H9 (cell line): ENCODE results near the gene GPC6. TPM values are rescaled to one million over a fixed set of nuclear protein-coding genes. Genes with fewer than 3 reads are reported as not detected.

Experiments used
- DNase-seq: peaks from one replicate; pipeline ENCODE4 v3.0.0-alpha.2; 2017
- H2AFZ ChIP-seq: one replicate; pipeline ENCODE4 v1.6.1; 2013; ENCODE audit warnings: mild to moderate bottlenecking, low read length, control low read depth, moderate library complexity
- H2AK5ac ChIP-seq: 2 replicates; pipeline ENCODE4 v1.6.1; 2013; ENCODE audit warnings: low read length, control low read depth, mixed read lengths; ENCODE audit not compliant: insufficient read length
- H2BK120ac ChIP-seq: one replicate; pipeline ENCODE4 v1.6.1; 2013; ENCODE audit warnings: low read depth, mild to moderate bottlenecking, low read length, control low read depth, inconsistent platforms; ENCODE audit not compliant: poor library complexity, severe bottlenecking
- H2BK12ac ChIP-seq: 2 replicates; pipeline ENCODE4 v1.6.1; 2013; ENCODE audit warnings: low read length, control low read depth, mixed read lengths, low read depth; ENCODE audit not compliant: insufficient read length
- H2BK15ac ChIP-seq: 2 replicates; pipeline ENCODE4 v1.6.1; 2013; ENCODE audit warnings: low read depth, low read length, control low read depth
- H2BK20ac ChIP-seq: one replicate; pipeline ENCODE4 v1.6.1; 2013; ENCODE audit warnings: low read depth, mild to moderate bottlenecking, low read length, control low read depth, inconsistent platforms; ENCODE audit not compliant: poor library complexity, severe bottlenecking
- H2BK5ac ChIP-seq: 2 replicates; pipeline ENCODE4 v1.6.1; 2013; ENCODE audit warnings: low read length, control low read depth, mixed read lengths; ENCODE audit not compliant: insufficient read length
- H3K14ac ChIP-seq: 2 replicates; pipeline ENCODE4 v1.6.1; 2013; ENCODE audit warnings: low read length, control low read depth; ENCODE audit not compliant: insufficient read depth
- H3K18ac ChIP-seq: 2 replicates; pipeline ENCODE4 v1.6.1; 2013; ENCODE audit warnings: low read depth, mild to moderate bottlenecking, mixed read lengths, low read length, control low read depth; ENCODE audit not compliant: insufficient read length
- H3K23ac ChIP-seq: 2 replicates; pipeline ENCODE4 v1.6.1; 2013; ENCODE audit warnings: low read length, control low read depth, mixed read lengths, low read depth; ENCODE audit not compliant: insufficient read length
- H3K23me2 ChIP-seq: 2 replicates; pipeline ENCODE4 v1.6.1; 2013; ENCODE audit warnings: low read depth, mild to moderate bottlenecking, mixed read lengths, low read length, control low read depth; ENCODE audit not compliant: insufficient read length, poor library complexity, severe bottlenecking
- H3K27ac ChIP-seq: 2 replicates; pipeline ENCODE4 v1.5.1; 2013; ENCODE audit warnings: low read length, control low read depth, mixed read lengths, low read depth; ENCODE audit not compliant: insufficient read length
- H3K27me3 ChIP-seq: 2 replicates; pipeline ENCODE4 v1.6.1; 2013; ENCODE audit warnings: low read length, control low read depth, inconsistent platforms; ENCODE audit not compliant: insufficient read depth
- H3K4ac ChIP-seq: 2 replicates; pipeline ENCODE4 v1.6.1; 2013; ENCODE audit warnings: low read depth, mild to moderate bottlenecking, control low read depth, inconsistent platforms, low read length, moderate library complexity
- H3K4me1 ChIP-seq: 2 replicates; pipeline ENCODE4 v1.6.1; 2013; ENCODE audit warnings: low read length, control low read depth, inconsistent platforms; ENCODE audit not compliant: insufficient read depth
- H3K4me2 ChIP-seq: 2 replicates; pipeline ENCODE4 v1.6.1; 2013; ENCODE audit warnings: low read length, control low read depth, mixed read lengths; ENCODE audit not compliant: insufficient read length, insufficient read depth
- H3K56ac ChIP-seq: 2 replicates; pipeline ENCODE4 v1.6.1; 2013; ENCODE audit warnings: low read depth, mild to moderate bottlenecking, mixed read lengths, low read length, control low read depth; ENCODE audit not compliant: insufficient read length
- H3K79me1 ChIP-seq: 2 replicates; pipeline ENCODE4 v1.6.1; 2013; ENCODE audit warnings: low read depth, mild to moderate bottlenecking, moderate library complexity, low read length, control low read depth, inconsistent platforms; ENCODE audit not compliant: insufficient read depth, poor library complexity, severe bottlenecking
- H3K79me2 ChIP-seq: 2 replicates; pipeline ENCODE4 v1.6.1; 2013; ENCODE audit warnings: low read length, control low read depth, inconsistent platforms; ENCODE audit not compliant: insufficient read depth
- H3K9ac ChIP-seq: 2 replicates; pipeline ENCODE4 v1.6.1; 2013; ENCODE audit warnings: low read length, control low read depth, mixed read lengths; ENCODE audit not compliant: insufficient read length; ENCODE audit errors: extremely low read depth
- H3K9me3 ChIP-seq: one replicate; pipeline ENCODE4 v1.6.1; 2013; ENCODE audit warnings: low read depth, low read length, inconsistent platforms; ENCODE audit not compliant: control insufficient read depth
- H3T11ph ChIP-seq: one replicate; pipeline ENCODE4 v1.6.1; 2013; ENCODE audit warnings: mild to moderate bottlenecking, low read length, control low read depth, inconsistent platforms
- H4K20me1 ChIP-seq: one replicate; pipeline ENCODE4 v1.6.1; 2013; ENCODE audit not compliant: control insufficient read depth, insufficient read length, insufficient read depth
- H4K5ac ChIP-seq: 2 replicates; pipeline ENCODE4 v1.6.1; 2013; ENCODE audit warnings: low read depth, mild to moderate bottlenecking, mixed read lengths, low read length, control low read depth; ENCODE audit not compliant: insufficient read length
- H4K8ac ChIP-seq: replicated peaks from 2 replicates; pipeline ENCODE4 v1.6.1; 2013; ENCODE audit warnings: low read length, control low read depth, mixed read lengths, low read depth; ENCODE audit not compliant: insufficient read length
- H4K91ac ChIP-seq: 2 replicates; pipeline ENCODE4 v1.6.1; 2013; ENCODE audit warnings: low read depth, mild to moderate bottlenecking, moderate library complexity, mixed read lengths, low read length, control low read depth; ENCODE audit not compliant: insufficient read length
- H3K27ac Mint-ChIP-seq, 3 experiments: 2 replicates in 2 of 3; 3 replicates in 1 of 3; pipeline ENCODE4 v1.8.0; 2020 to 2021; ENCODE audit warnings: mixed read lengths in 3 of 3, mild to moderate bottlenecking in 1 of 3, moderate library complexity in 1 of 3
- H3K27me3 Mint-ChIP-seq: 2 replicates; pipeline ENCODE4 v1.8.0; 2021; ENCODE audit warnings: low read depth, mild to moderate bottlenecking, moderate library complexity, mixed read lengths
- H3K36me3 Mint-ChIP-seq, 3 experiments: 2 replicates in 2 of 3; 3 replicates in 1 of 3; pipeline ENCODE4 v1.8.0; 2020 to 2021; ENCODE audit warnings: low read depth in 3 of 3, mixed read lengths in 3 of 3; ENCODE audit not compliant: insufficient read depth in 1 of 3
- H3K4me1 Mint-ChIP-seq, 2 experiments: 2 replicates each; pipeline ENCODE4 v1.8.0; 2020; ENCODE audit warnings: mixed read lengths in 2 of 2
- H3K4me3 Mint-ChIP-seq, 2 experiments: 2 replicates in 1 of 2; 3 replicates in 1 of 2; pipeline ENCODE4 v1.8.0; 2020 to 2021; ENCODE audit warnings: mild to moderate bottlenecking in 2 of 2, mixed read lengths in 2 of 2, moderate library complexity in 1 of 2
- H3K9me3 Mint-ChIP-seq, 2 experiments: 2 replicates in 1 of 2; 3 replicates in 1 of 2; pipeline ENCODE4 v1.8.0; 2020; ENCODE audit warnings: mild to moderate bottlenecking in 2 of 2, mixed read lengths in 2 of 2, moderate library complexity in 1 of 2
- CTCF ChIP-seq: fragments of 200-600 bp; sonication (generic); conservative IDR thresholded peaks from 3 replicates; pipeline ENCODE4 v1.8.0; 2021; ENCODE audit warnings: antibody characterized with exemption, mild to moderate bottlenecking
- WGBS: extraction: QIAGEN DNeasy Blood & Tissue Kit; methylation state at CpG from one replicate; pipeline ENCODE4 v1.1.7; 2013; ENCODE audit warnings: missing lambda C conversion rate, low lambda C conversion rate, mixed read lengths; ENCODE audit not compliant: insufficient read length; ENCODE audit errors: extremely low coverage; 5-methylcytosine and 5-hydroxymethylcytosine counted together
- total RNA-seq: library from RNA; stranded (reverse); gene quantifications from 2 replicates; pipeline ENCODE4 v1.2.1, GENCODE V29; 2021

The GPC6 gene
- total RNA-seq, 1 experiment from 2014 or later, result 15.6 TPM

GRCh38 chr13:93672996-93673395 is 446.4 kb downstream of the GPC6 start:
- peaks cover 0 to 4% of the 10 kb centered on the region in 2 experiments; a peak in 2 of 5 replicates for H3K9me3 Mint-ChIP-seq
- no peak overlapping the region for H2BK12ac ChIP-seq
- H2BK120ac ChIP-seq, result no peak overlapping the region
- H2BK15ac ChIP-seq, result no peak overlapping the region
- no peak overlapping the region for H3K23ac ChIP-seq
- no CpG with 5 or more reads among the region's 1 CpG for WGBS
- no peak overlapping the region for H2AK5ac ChIP-seq
- H3K79me2 ChIP-seq, result no peaks in the 10 kb centered on the region
- H4K8ac ChIP-seq, result no peak overlapping the region
- H3K79me1 ChIP-seq, result no peaks in the 10 kb centered on the region
- no peak for TF ChIP-seq CTCF
- H3K4me1 ChIP-seq, result no peaks in the 10 kb centered on the region
- no peak overlapping the region for H3K56ac ChIP-seq
- no peak overlapping the region for H3K4ac ChIP-seq
- no peaks in the 10 kb centered on the region for H3K27me3 Mint-ChIP-seq
- no peak overlapping the region for H2BK20ac ChIP-seq
- H2AFZ ChIP-seq, result no peak overlapping the region
- no peak overlapping the region for H3K27ac ChIP-seq
- H3K9me3 ChIP-seq, result no peaks in the 10 kb centered on the region
- H4K5ac ChIP-seq, result no peak overlapping the region
- H3K14ac ChIP-seq, result no peak overlapping the region
- no peaks in the 10 kb centered on the region for H3K23me2 ChIP-seq
- H4K91ac ChIP-seq, result no peak overlapping the region
- H3K4me2 ChIP-seq, result no peak overlapping the region
- H3K18ac ChIP-seq, result no peak overlapping the region
- no peak overlapping the region for H3K9ac ChIP-seq
- no peak overlapping the region for H3T11ph ChIP-seq
- H2BK5ac ChIP-seq, result no peak overlapping the region
- H4K20me1 ChIP-seq, result no peaks in the 10 kb centered on the region
- H3K36me3 Mint-ChIP-seq, result peaks cover 0 to 6% (median 0%) of the 10 kb centered on the region in 3 experiments; a peak in 3 of 7 replicates
- H3K4me1 Mint-ChIP-seq, result no peaks in the 10 kb centered on the region
- no peak for DNase-seq
- H3K4me3 Mint-ChIP-seq, result no peak overlapping the region
- no peak overlapping the region for H3K27ac Mint-ChIP-seq
- H3K27me3 ChIP-seq, result no peaks in the 10 kb centered on the region
